ENCODE data around the gene MAML3. TPM values are rescaled to one million over a fixed set of nuclear protein-coding genes. Genes with fewer than 3 reads are reported as not detected.

MAML3 gene
- total RNA-seq, 1 donor from 2014 or later, result 24.8 TPM

DNA sequence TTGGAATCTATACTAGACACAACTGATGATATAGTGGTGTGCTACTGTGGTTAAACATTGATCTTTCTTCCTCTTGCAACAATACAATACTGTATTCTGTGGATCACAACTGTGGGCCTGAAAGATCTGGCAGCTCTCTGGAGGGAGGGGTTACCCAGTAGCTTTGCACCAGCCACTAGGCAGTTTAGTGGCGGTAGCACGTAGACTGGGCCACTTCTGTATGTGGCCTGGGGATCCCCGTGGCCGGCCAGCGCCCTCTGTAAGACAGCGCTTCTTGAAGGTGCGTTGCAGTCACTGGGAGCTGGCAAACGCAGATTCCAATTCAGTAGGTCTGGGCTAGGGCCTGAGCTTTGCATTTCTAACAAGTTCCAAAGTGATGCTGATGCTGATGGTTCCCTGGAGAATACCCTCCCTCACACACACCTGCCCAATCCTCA, 319.7 kb downstream of the MAML3 start:
- Mint-ChIP-seq H3K4me3 (no peak overlapping the region), H3K36me3 (peaks cover 2% of the 10 kb centered on the region), H3K27me3 (ENCODE audit: low read depth) (no peaks in the 10 kb centered on the region), H3K27ac (peak overlapping the region; percentile 7), H3K9me3 (no peaks in the 10 kb centered on the region), H3K4me1 (peaks cover 16% of the 10 kb centered on the region)
- TF ChIP-seq, protein P1, sequence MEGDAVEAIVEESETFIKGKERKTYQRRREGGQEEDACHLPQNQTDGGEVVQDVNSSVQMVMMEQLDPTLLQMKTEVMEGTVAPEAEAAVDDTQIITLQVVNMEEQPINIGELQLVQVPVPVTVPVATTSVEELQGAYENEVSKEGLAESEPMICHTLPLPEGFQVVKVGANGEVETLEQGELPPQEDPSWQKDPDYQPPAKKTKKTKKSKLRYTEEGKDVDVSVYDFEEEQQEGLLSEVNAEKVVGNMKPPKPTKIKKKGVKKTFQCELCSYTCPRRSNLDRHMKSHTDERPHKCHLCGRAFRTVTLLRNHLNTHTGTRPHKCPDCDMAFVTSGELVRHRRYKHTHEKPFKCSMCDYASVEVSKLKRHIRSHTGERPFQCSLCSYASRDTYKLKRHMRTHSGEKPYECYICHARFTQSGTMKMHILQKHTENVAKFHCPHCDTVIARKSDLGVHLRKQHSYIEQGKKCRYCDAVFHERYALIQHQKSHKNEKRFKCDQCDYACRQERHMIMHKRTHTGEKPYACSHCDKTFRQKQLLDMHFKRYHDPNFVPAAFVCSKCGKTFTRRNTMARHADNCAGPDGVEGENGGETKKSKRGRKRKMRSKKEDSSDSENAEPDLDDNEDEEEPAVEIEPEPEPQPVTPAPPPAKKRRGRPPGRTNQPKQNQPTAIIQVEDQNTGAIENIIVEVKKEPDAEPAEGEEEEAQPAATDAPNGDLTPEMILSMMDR (IDR thresholded peaks at IDR 0.05; ENCODE audit: unreplicated experiment), result no peak
- DNase-seq (ENCODE audit: low spot score in 2 of 2, unreplicated experiment in 2 of 2), result no peak

DNA sequence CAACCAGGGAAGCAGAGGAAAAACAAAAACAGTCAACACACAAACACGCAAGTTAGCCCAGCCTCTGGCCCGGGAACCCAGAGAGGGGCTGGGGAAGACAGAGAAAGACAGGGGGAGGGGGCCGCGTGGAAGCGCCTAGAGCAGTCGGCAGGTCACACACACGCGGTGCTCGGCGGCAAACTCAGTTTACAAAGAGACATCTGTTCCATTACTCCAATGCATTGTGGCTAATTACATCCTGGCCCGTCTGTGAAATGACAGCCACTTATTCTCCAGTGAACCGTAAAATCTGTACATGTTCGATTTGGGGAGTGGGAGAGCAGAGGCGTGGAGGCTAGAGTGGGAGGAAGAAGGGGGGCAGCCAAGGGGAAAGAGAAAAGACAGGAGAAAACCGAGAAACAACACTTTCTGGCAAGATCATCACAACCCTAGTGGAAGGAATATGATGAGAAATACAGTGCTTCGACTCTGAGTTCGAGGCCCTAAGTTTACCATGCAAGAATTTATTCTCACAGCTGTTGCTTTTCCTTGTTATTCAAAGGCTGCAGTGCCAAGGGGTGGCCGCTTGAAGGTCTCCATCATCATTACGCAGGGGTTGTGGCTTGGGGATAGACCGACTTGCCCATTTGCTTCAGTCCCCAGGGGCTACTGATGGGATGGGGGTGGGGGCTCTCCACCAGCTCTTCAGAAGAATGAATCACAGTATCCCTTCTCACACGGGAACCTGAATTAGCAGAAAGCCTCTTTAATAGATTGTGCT, 320.7 kb downstream of the MAML3 start:
- no peaks in the 10 kb centered on the region for H3K9me3 Mint-ChIP-seq
- TF ChIP-seq, protein P1 (IDR thresholded peaks at IDR 0.05; ENCODE audit: unreplicated experiment), result no peak
- H3K4me1 Mint-ChIP-seq, result peaks cover 13% of the 10 kb centered on the region
- no peaks in the 10 kb centered on the region for H3K27me3 Mint-ChIP-seq (ENCODE audit: low read depth)
- H3K36me3 Mint-ChIP-seq, result peaks cover 2% of the 10 kb centered on the region
- no peak for DNase-seq (ENCODE audit: low spot score in 2 of 2, unreplicated experiment in 2 of 2)
- H3K27ac Mint-ChIP-seq, result peak overlapping the region; percentile 54
- no peak overlapping the region for H3K4me3 Mint-ChIP-seq

DNA sequence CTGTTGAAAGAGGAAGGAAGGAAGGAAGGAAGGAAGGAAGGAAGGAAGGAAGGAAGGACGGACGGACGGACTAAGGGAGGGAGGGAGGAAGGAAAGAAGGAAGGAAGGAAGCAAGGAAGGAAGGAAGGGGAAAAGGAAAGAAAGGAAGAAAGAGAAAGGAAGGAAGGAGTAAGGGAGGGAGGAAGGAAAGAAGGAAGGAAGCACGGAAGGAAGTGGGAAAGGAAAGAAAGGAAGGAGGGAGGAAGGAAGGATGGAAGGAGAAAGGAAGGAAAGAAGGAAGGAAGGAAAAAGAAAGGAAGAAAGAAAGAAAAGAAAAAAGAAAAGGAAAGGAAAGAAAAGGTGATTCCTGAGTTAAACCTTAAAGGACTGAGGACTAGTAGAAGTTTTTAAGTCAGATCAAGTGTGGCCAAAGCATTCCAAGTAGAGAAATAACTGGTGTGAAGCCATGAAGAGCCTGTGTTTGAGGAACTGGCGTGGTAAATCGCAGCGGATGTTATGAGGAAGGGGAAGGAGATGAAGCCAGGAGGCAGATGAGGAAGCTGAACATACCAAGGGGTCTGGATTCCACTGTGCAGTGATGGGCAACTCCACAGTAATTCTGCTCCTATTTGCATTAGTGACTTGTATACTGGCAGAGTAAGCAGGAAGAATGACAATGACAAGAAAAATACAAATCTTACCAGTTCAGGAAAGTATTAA, 324.9 kb downstream of the MAML3 start:
- Mint-ChIP-seq H3K4me1 (peaks cover 17% of the 10 kb centered on the region), H3K36me3 (peaks cover 2% of the 10 kb centered on the region), H3K27me3 (ENCODE audit: low read depth) (no peaks in the 10 kb centered on the region), H3K4me3 (no peak overlapping the region), H3K27ac (no peak overlapping the region), H3K9me3 (no peaks in the 10 kb centered on the region)
- TF ChIP-seq, protein P1 (IDR thresholded peaks at IDR 0.05; ENCODE audit: unreplicated experiment), result no peak
- no peak for DNase-seq (ENCODE audit: low spot score in 2 of 2, unreplicated experiment in 2 of 2)

DNA sequence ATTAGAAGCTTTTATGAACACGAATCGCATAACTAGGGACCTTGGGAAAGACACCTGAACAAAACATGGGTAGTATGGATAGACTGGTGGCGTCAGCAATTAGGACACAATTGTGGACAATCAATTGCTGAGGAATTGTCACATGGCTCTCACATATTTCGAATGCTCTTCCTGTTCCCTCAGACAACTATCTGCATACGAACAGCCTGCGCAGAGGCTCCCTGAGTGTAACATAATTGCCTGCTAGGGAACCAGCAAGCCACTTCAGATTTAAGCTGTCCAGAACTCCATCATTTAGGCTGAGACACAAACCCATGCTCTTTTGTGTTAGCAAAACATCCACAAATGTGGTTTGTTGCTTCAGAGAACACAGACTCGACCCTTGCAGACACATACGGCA, 327.6 kb downstream of the MAML3 start:
- peaks cover 13% of the 10 kb centered on the region for H3K4me1 Mint-ChIP-seq
- no peak overlapping the region for H3K27ac Mint-ChIP-seq
- no peak overlapping the region for H3K4me3 Mint-ChIP-seq

DNA sequence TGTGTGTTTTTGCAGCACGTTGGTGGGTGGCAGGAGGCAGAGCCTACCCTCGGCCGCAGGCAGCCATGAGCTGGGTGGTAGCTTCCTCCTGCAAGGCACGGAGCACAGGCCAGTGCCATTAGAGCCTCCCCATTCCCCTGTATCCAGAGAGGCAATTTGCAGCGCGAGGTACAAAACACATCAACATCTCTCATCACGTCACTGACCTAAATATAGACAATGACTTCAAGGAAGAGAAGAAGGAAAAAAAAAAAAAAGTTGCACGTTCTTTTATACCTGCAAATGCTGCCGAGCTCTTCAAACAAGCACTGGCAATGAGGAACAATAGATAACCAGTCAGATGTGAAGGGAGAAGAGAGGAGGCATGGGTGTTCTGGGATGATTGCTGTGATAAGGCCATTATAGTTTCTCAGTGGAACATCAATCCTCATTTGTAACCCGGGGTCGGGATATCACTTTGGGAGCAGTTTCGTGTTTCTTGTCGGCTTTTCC, 328.4 kb downstream of the MAML3 start:
- Mint-ChIP-seq H3K36me3 (peaks cover 10% of the 10 kb centered on the region), H3K4me1 (peaks cover 13% of the 10 kb centered on the region), H3K27me3 (ENCODE audit: low read depth) (no peaks in the 10 kb centered on the region), H3K4me3 (no peak overlapping the region), H3K9me3 (peaks cover 5% of the 10 kb centered on the region), H3K27ac (no peak overlapping the region)
- TF ChIP-seq, protein P1 (IDR thresholded peaks at IDR 0.05; ENCODE audit: unreplicated experiment), result no peak
- no peak for DNase-seq (ENCODE audit: low spot score in 2 of 2, unreplicated experiment in 2 of 2)

More for the DNA sequence above, 327.6 kb downstream of the MAML3 start:
- no peaks in the 10 kb centered on the region for H3K9me3 Mint-ChIP-seq
- DNase-seq (ENCODE audit: low spot score in 2 of 2, unreplicated experiment in 2 of 2), result no peak
- TF ChIP-seq, protein P1 (IDR thresholded peaks at IDR 0.05; ENCODE audit: unreplicated experiment), result no peak
- no peaks in the 10 kb centered on the region for H3K27me3 Mint-ChIP-seq (ENCODE audit: low read depth)
- H3K36me3 Mint-ChIP-seq, result peaks cover 5% of the 10 kb centered on the region

Measured in mesothelial cell of epicardium (in vitro differentiated cells).